NT2/D1 (cell line): ENCODE data around the gene GAREM1.

ENCODE experiments used
- YY1 ChIP-seq: IDR thresholded peaks from 2 replicates; pipeline ENCODE4 v1.6.1; 2011; ENCODE audit not compliant: insufficient read length, insufficient read depth
- ZNF274 ChIP-seq: IDR thresholded peaks from 2 replicates; pipeline ENCODE4 v1.6.1; 2011; ENCODE audit warnings: mild to moderate bottlenecking, low read depth, low read length

GRCh38 chr18:32405588-32405987 is 65.1 kb downstream of the GAREM1 start:
- TF ChIP-seq ZNF274 (no peak), YY1 (no peak)
